ENCODE data around the gene TNIK.

Gene TNIK

DNA sequence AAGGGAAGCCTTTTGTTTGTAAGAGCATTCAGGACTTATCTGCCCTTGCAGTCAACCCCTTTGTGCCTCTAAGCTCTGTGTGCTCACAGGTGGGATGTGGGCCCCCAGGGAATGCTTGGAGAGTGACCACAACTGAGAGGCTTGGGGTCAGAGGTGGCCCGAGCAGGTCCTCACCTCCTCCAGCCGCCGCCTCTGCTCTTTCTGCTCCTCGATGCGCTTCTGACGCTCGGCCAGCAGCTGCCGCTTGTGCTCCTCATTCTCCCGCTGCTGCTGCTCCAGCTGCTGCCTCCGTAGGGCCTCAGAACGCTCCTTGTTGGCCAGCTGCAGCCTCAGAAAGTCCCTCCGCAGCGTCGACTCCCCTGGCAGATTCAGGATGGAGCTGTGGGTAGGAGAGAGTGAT, 302.9 kb downstream of the TNIK start:
- TF ChIP-seq ZNF274 (IDR thresholded peaks at IDR 0.05; ENCODE audit: low read depth, low read length) (no peak), YY1 (IDR thresholded peaks at IDR 0.05; ENCODE audit: insufficient read depth, insufficient read length) (no peak), SUZ12 (IDR thresholded peaks at IDR 0.05; ENCODE audit: extremely low read depth, insufficient read depth, insufficient read length) (no peak)

DNA sequence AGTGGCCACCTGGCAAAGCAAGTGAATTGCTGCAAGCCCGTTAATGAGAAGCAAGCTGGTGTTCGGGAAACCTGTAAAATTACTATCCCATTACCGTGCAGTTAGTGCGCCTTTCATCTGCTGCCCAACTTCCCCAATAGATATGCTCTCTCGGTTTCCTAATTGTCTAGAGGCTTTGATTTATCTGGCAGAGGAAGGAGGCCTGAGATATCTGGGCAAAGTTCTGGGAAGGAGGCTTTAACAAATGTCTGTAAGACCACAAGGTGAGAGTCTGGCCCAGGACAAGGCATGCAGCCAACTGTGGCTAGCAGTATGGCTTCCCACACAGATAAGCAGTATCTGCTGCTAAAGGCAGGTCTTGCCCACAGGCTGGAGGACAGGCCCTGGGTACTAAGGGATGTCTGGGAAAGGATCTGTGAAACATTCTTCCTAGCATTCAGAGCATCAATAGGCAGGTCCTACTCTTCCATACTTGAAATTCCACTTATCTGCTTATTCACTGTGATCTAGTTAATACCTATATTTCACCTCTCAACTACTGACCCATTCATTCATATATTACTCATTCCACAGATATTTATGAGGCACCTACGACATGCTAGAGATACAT, 303.7 kb downstream of the TNIK start:
- Histone ChIP-seq H3K9me3 (ENCODE audit: insufficient read depth, low read length) (peaks cover 5% of the 10 kb centered on the region; the same call in 1 of the 2 replicates), H3K36me3 (ENCODE audit: insufficient read depth, insufficient read length, low read length) (no peaks in the 10 kb centered on the region), H3K4me1 (ENCODE audit: insufficient read depth, insufficient read length) (no peaks in the 10 kb centered on the region), H3K9ac (ENCODE audit: insufficient read length, low read depth) (no peak overlapping the region), H3K27me3 (ENCODE audit: insufficient read depth, insufficient read length) (peaks cover 5% of the 10 kb centered on the region), H3K4me3 (ENCODE audit: insufficient read length, low read depth) (no peak overlapping the region)
- TF ChIP-seq SUZ12 (IDR thresholded peaks at IDR 0.05; ENCODE audit: extremely low read depth, insufficient read depth, insufficient read length) (no peak), ZNF274 (IDR thresholded peaks at IDR 0.05; ENCODE audit: low read depth, low read length) (no peak), YY1 (IDR thresholded peaks at IDR 0.05; ENCODE audit: insufficient read depth, insufficient read length) (no peak)
- DNase-seq (ENCODE audit: low read depth, low spot score) = no peak

More for the DNA sequence above, 302.9 kb downstream of the TNIK start:
- no peak overlapping the region for H3K4me3 ChIP-seq (ENCODE audit: insufficient read length, low read depth)
- H3K4me1 ChIP-seq (ENCODE audit: insufficient read depth, insufficient read length) = no peaks in the 10 kb centered on the region
- DNase-seq (ENCODE audit: low read depth, low spot score) = no peak
- no peaks in the 10 kb centered on the region for H3K36me3 ChIP-seq (ENCODE audit: insufficient read depth, insufficient read length, low read length)
- peaks cover 5% of the 10 kb centered on the region for H3K27me3 ChIP-seq (ENCODE audit: insufficient read depth, insufficient read length)
- peaks cover 8% of the 10 kb centered on the region for H3K9me3 ChIP-seq (ENCODE audit: insufficient read depth, low read length)
- H3K9ac ChIP-seq (ENCODE audit: insufficient read length, low read depth) = peak overlapping the region; percentile 57

DNA sequence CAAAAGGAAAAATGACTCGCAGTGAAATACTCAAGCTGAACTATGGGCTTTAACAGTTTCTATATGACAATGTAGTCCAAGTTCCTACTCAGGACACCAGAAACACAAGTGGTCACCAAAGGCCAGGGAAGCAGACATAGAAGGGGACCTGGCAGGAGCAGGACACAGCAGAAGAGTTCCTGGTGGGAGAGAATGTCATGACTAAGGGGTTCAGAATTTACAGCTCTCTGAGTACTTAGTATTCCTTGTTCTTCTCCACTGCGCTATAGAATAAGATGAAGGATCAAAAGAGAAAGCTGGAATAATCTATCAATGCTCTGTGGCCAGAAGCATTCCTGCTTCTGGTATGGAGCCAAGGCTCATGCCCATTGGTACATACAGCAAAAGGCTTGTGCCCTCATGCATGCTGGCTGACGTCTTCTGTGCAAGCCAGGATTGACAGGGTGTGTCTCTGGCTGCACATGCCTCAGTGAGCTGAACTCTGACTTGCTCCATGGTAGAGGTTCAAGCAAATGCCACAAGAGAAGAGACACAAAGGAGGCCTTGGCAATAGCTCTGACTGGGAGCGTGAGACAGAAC, 305.0 kb downstream of the TNIK start:
- no peaks in the 10 kb centered on the region for H3K36me3 ChIP-seq (ENCODE audit: insufficient read depth, insufficient read length, low read length)
- TF ChIP-seq ZNF274 (IDR thresholded peaks at IDR 0.05; ENCODE audit: low read depth, low read length) (no peak), YY1 (IDR thresholded peaks at IDR 0.05; ENCODE audit: insufficient read depth, insufficient read length) (no peak), SUZ12 (IDR thresholded peaks at IDR 0.05; ENCODE audit: extremely low read depth, insufficient read depth, insufficient read length) (no peak)
- no peak for DNase-seq (ENCODE audit: low read depth, low spot score)

DNA sequence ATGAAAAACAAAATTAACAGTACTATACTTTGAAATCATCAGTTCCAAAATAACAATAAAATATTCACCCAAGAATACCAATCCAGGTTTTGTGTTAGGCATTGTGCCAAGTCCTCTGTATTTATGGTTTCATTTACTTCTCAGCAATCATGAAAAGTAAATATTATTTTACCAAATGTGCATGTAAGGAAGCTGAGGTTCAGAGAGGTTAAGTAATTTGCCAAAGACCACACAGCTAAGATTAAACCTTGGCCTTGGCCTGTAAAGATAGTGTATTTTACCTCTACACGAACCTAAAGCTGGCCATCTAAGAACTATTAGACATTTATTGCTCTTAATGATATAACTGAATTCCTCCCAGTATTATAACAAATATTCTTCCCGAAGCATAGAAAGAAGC, 309.3 kb downstream of the TNIK start:
- TF ChIP-seq ZNF274 (IDR thresholded peaks at IDR 0.05; ENCODE audit: low read depth, low read length) = no peak
- no peak for TF ChIP-seq SUZ12 (IDR thresholded peaks at IDR 0.05; ENCODE audit: extremely low read depth, insufficient read depth, insufficient read length)
- no peak for TF ChIP-seq YY1 (IDR thresholded peaks at IDR 0.05; ENCODE audit: insufficient read depth, insufficient read length)
- H3K27me3 ChIP-seq (ENCODE audit: insufficient read depth, insufficient read length) = no peaks in the 10 kb centered on the region
- no peak overlapping the region for H3K4me3 ChIP-seq (ENCODE audit: insufficient read length, low read depth)
- H3K9ac ChIP-seq (ENCODE audit: insufficient read length, low read depth) = no peak overlapping the region
- H3K36me3 ChIP-seq (ENCODE audit: insufficient read depth, insufficient read length, low read length) = no peaks in the 10 kb centered on the region
- no peaks in the 10 kb centered on the region for H3K4me1 ChIP-seq (ENCODE audit: insufficient read depth, insufficient read length)
- DNase-seq (ENCODE audit: low read depth, low spot score) = no peak
- no peaks in the 10 kb centered on the region for H3K9me3 ChIP-seq (ENCODE audit: insufficient read depth, low read length)

More for the DNA sequence above, 305.0 kb downstream of the TNIK start:
- no peak overlapping the region for H3K9ac ChIP-seq (ENCODE audit: insufficient read length, low read depth)
- no peaks in the 10 kb centered on the region for H3K9me3 ChIP-seq (ENCODE audit: insufficient read depth, low read length)
- no peak overlapping the region for H3K4me3 ChIP-seq (ENCODE audit: insufficient read length, low read depth)
- H3K4me1 ChIP-seq (ENCODE audit: insufficient read depth, insufficient read length) = no peaks in the 10 kb centered on the region
- peaks cover 5% of the 10 kb centered on the region for H3K27me3 ChIP-seq (ENCODE audit: insufficient read depth, insufficient read length)

DNA sequence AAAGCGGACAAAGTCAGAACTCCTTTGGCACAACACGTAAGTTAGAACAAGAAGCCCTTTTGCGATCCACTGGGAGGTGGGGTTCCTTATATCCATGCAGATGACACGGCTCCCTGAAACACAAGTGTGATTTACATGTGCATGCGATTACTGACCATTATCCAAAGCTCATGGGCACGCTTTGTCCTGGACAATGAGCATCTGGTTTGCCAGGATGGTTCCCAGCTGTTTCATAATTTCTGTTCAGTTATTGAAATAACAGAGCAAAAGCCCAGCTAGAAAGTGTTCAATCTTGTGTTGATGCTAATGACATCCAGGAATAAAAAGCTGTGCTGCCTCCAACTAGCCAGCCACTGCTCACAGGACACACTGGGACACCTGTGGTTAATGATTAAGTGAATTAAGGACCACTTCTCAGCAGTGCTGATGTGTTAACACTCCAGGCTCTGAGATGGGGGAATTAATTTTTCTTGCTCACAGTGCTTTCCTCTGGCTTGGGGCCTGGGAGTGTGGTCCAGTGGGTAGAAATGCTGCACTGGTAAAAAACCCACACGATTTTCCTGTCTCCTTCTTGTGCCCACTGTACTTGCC, 310.6 kb downstream of the TNIK start:
- Histone ChIP-seq H3K36me3 (ENCODE audit: insufficient read depth, insufficient read length, low read length) (no peaks in the 10 kb centered on the region), H3K9me3 (ENCODE audit: insufficient read depth, low read length) (no peaks in the 10 kb centered on the region), H3K4me1 (ENCODE audit: insufficient read depth, insufficient read length) (no peaks in the 10 kb centered on the region), H3K27me3 (ENCODE audit: insufficient read depth, insufficient read length) (no peaks in the 10 kb centered on the region), H3K4me3 (ENCODE audit: insufficient read length, low read depth) (no peak overlapping the region), H3K9ac (ENCODE audit: insufficient read length, low read depth) (no peak overlapping the region)
- DNase-seq (ENCODE audit: low read depth, low spot score) = no peak
- TF ChIP-seq ZNF274 (IDR thresholded peaks at IDR 0.05; ENCODE audit: low read depth, low read length) (no peak), YY1 (IDR thresholded peaks at IDR 0.05; ENCODE audit: insufficient read depth, insufficient read length) (no peak), SUZ12 (IDR thresholded peaks at IDR 0.05; ENCODE audit: extremely low read depth, insufficient read depth, insufficient read length) (no peak)

DNA sequence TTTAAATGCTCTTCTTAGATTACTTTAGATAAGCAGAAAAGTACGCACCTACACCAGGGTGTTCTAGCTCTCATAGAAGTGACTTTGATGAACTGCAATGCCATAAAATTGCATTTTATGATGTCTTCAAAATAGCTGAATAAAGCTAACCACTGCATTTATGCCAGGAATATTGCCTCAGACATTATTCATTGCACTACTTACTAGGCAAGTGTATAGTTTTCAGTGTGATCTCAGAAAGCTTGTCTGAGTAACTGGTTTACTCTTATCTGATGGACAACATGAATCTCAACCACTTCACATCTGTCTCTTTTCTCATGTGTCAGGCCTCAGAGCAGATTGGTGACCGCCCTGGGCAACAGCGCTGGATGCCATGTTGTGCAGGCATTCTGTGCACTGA, 314.4 kb downstream of the TNIK start:
- TF ChIP-seq ZNF274 (IDR thresholded peaks at IDR 0.05; ENCODE audit: low read depth, low read length) (no peak), YY1 (IDR thresholded peaks at IDR 0.05; ENCODE audit: insufficient read depth, insufficient read length) (no peak), SUZ12 (IDR thresholded peaks at IDR 0.05; ENCODE audit: extremely low read depth, insufficient read depth, insufficient read length) (no peak)

DNA sequence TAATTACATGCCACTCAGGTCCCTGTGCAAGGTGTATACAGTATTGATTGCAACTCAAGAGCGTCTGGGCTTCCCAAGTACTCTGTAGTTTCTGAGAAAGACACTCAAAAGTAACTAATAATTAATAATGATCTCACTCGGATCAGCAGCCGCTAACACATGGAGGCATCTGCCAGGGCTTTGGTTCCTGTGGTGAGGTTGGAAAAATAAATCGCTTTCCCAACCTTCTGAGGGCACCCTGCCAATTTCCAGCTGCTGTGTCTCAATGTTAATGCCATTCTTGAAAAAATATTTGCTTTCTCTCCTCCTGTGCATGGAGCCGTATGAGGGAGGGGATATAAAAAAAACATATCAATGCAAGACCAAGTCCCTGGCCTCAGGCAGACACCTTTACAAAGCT, 317.2 kb downstream of the TNIK start:
- no peaks in the 10 kb centered on the region for H3K36me3 ChIP-seq (ENCODE audit: insufficient read depth, insufficient read length, low read length)
- DNase-seq (ENCODE audit: low read depth, low spot score) = no peak
- no peaks in the 10 kb centered on the region for H3K9me3 ChIP-seq (ENCODE audit: insufficient read depth, low read length)
- H3K9ac ChIP-seq (ENCODE audit: insufficient read length, low read depth) = no peak overlapping the region
- H3K4me1 ChIP-seq (ENCODE audit: insufficient read depth, insufficient read length) = no peaks in the 10 kb centered on the region
- H3K27me3 ChIP-seq (ENCODE audit: insufficient read depth, insufficient read length) = no peaks in the 10 kb centered on the region
- H3K4me3 ChIP-seq (ENCODE audit: insufficient read length, low read depth) = no peak overlapping the region
- TF ChIP-seq YY1 (IDR thresholded peaks at IDR 0.05; ENCODE audit: insufficient read depth, insufficient read length) (no peak), ZNF274 (IDR thresholded peaks at IDR 0.05; ENCODE audit: low read depth, low read length) (no peak), SUZ12 (IDR thresholded peaks at IDR 0.05; ENCODE audit: extremely low read depth, insufficient read depth, insufficient read length) (no peak)

More for the DNA sequence above, 314.4 kb downstream of the TNIK start:
- Histone ChIP-seq H3K4me3 (ENCODE audit: insufficient read length, low read depth) (no peak overlapping the region), H3K27me3 (ENCODE audit: insufficient read depth, insufficient read length) (no peaks in the 10 kb centered on the region), H3K9me3 (ENCODE audit: insufficient read depth, low read length) (no peaks in the 10 kb centered on the region), H3K36me3 (ENCODE audit: insufficient read depth, insufficient read length, low read length) (no peaks in the 10 kb centered on the region), H3K4me1 (ENCODE audit: insufficient read depth, insufficient read length) (no peaks in the 10 kb centered on the region), H3K9ac (ENCODE audit: insufficient read length, low read depth) (no peak overlapping the region)
- no peak for DNase-seq (ENCODE audit: low read depth, low spot score)
